NCI-H146 (cell line): ENCODE data around the gene TFEB.

Experiments used
- DNase-seq: peaks from one replicate; lab custom pipeline; 2025; lab: John Stamatoyannopoulos, UW

TFEB gene

DNA sequence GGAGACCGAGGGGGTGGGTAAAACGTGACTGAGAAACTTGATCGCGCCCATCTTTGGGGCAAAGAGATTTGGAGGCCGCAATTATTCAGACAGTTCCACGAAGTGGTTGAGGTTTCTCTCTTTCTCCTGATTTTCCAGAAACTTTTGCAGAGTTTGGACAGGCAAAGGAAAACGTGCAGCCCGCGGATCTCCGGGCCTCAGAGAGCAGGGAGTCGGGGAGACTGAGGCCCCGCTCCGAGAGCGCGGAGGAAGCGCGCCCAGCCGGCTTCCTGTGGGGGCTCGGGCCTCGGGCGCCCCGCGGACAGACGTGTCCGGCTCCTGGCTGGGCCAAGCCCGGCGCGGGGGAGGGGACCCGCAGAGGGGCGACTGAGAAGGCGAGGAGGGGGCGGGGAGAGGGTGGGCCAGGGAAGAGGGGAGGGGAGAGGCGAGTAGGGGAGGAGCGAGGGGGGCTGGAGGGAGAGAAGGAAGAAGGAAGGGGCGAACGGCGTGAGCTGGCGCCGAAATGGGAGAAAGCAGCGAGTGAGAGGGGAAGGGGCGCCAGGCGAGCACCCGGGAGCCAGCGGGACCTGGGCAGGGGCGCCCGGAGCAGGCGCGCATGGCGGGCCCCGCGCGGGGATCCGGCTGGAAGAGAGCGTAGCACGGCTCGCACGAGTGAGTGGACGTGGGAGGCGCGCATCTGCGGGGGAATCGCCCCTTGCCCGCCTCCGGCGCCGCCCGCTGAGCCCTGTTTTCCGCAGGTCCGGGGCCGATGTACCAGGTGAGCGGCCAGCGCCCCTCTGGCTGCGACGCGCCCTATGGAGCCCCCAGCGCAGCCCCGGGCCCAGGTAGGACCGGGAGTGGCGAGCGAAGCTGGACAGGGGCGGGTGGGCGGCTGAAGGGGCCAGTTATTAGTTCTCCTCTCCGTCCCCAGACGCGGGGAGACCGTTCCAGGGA, 97.1 kb downstream of the TFEB start, which contains the start of gene MDFI:
TSS of gene MDFI (plus strand) at position 467 of the 933 bp plus-strand sequence. CDS start at position 749, 282 bp downstream.
- DNase-seq: peak; percentile 54

DNA sequence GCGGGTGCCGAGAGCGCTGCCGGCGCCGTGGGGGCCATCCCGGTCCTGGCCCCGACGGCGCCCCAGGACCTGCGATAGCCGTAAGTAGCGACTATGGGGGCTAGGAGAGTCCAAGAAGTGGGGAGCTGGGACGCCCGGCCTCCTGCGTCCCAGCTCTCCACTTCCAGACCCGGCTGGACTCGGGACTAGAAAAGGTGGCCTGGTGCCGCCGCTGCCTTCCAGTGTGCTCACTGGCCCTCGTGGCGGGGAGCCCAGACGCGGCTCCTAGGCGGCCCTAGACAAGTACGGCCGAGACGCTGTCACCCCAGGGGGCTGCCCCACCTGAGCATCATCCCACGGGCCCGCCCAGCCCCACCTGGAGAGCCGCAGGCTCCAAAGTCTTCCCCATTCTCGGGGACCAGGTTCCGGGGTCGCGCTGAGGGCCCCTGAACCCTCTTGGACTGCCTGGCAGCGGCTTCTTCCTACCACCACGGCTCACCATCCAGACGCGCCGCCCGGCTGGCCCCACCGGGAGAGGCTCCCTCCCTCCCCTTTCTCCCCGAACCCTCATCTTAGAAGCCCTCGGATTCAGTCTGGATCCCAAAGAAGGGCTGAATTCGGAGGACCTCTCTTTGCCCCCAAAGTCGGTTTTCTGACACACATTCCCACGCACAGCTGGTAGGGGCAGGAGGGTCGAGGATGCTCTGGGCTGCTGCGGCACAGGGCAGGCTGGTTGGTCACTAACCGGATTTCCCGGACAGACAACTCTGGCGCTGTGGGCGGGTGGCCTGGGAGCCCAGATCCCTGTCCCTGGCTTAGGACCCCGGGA, 98.0 kb downstream of the TFEB start:
- peak; percentile 22 for DNase-seq

DNA sequence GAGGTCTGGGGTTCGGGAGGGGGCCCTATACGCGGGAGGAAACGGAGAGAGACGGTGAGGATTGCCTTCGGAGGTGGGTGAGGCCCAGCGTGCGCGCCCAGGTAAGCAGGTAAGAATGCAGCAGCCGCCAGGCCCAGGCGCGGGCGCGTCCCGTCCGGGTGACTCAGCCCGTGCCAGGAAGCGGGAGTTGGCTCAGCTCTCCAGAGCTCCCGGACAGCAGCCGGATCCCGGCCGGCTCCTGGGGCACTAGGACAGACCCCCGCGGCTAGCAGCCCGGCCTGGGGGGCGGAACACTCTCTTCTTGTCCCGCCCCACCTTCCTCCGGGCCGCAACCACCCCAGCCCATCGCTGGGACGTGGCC, 98.6 kb downstream of the TFEB start:
- DNase-seq: peak; percentile 25

DNA sequence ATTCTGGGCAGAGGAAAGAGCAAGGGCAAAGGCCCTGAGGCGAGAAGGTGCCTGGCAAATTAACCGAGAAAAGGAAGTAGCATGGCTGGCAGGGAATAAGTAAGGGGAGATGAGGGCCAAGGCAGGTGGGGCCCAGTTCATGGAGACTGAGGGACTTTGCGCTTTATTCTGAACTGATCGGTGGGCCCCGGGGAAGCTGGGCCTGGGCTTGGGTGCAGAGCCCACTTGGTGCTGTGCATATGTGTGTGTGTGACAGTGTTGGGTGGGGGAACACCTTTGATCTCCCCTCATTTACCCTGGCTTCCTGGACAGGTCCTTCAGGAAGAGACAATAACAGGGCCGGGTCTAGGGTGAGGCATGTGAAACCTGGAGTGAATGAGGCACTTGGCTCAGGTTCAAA, 100.0 kb downstream of the TFEB start:
- DNase-seq: no peak

DNA sequence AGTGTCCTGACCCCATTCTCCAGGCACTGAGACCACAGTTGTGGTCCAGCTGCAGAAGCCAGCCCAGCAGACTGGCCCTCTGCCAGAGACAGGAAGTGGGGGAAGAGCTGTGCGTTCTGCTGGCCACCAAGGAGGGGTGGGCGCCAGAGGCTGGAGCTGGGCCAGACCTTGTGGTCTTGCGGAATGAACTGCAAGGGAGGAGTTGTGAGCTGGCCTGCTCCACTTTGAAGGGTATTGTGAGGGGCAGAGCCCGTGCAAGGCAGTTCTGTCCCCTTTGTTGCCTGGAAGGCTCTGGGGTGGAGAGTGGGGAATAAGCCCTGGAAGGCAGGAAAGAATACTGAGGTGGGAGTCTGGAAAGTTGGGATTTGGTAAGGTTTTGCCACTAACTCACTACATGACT, 100.8 kb downstream of the TFEB start:
- DNase-seq: no peak
